ENCODE measurements around the gene MDM2. TPM values are rescaled to one million over a fixed set of nuclear protein-coding genes. Genes with fewer than 3 reads are reported as not detected.

The MDM2 gene
- total and polyA plus RNA-seq, 2 of the 8 experiments (the other 6 are each of a cell fraction or from before 2014, with no cell fraction given): 15.1 to 115 TPM

GRCh38 chr12:68800294-68800693 is 7.7 kb upstream of the MDM2 start:
- Histone ChIP-seq H3K4me3 (ENCODE audit: extremely low read depth in 1 of 4, insufficient read depth in 2 of 4, low read depth in 3 of 4, low read length in 4 of 4) (no peak overlapping the region), H4K91ac (replicated peaks; ENCODE audit: insufficient read length, low read length) (no peak overlapping the region), H3K27ac (ENCODE audit: low read depth, low read length) (no peak overlapping the region), H2BK120ac (replicated peaks; ENCODE audit: low read depth, low read length) (no peak overlapping the region), H3K18ac (ENCODE audit: extremely low read depth, low read length) (no peak overlapping the region), H4K5ac (ENCODE audit: insufficient read length, low read depth, low read length) (no peak overlapping the region), H3K4me2 (ENCODE audit: insufficient read depth in 1 of 2, low read depth in 2 of 2, low read length in 2 of 2) (no peak overlapping the region), H3K23me2 (ENCODE audit: low read depth, low read length) (no peaks in the 10 kb centered on the region), H3K79me2 (ENCODE audit: control insufficient read depth in 1 of 2, insufficient read depth in 2 of 2, low read length in 2 of 2) (no peaks in the 10 kb centered on the region), H3K27me3 (replicated peaks in 1 of 4; ENCODE audit: control insufficient read depth in 3 of 4, extremely low read depth in 1 of 4, insufficient read depth in 3 of 4, low read length in 3 of 4) (no peaks in the 10 kb centered on the region), H3K23ac (ENCODE audit: insufficient read length) (no peak overlapping the region), H3K9ac (replicated peaks in 1 of 4; ENCODE audit: extremely low read depth in 1 of 4, low read depth in 3 of 4, low read length in 3 of 4) (no peak overlapping the region), H3K56ac (replicated peaks; ENCODE audit: insufficient read length, low read depth, low read length) (no peak overlapping the region), H2AFZ (ENCODE audit: low read length) (no peak overlapping the region), H2BK5ac (ENCODE audit: low read depth, low read length) (no peak overlapping the region), H3K4ac (replicated peaks; ENCODE audit: insufficient read length, low read depth, low read length) (no peak overlapping the region), H2AK5ac (ENCODE audit: low read depth, low read length) (no peak overlapping the region), H2BK15ac (ENCODE audit: low read length) (no peak overlapping the region), H2BK12ac (ENCODE audit: low read depth, low read length) (no peak overlapping the region), H3K14ac (ENCODE audit: insufficient read length) (no peak overlapping the region), H4K20me1 (replicated peaks in 1 of 2; ENCODE audit: control insufficient read depth in 1 of 2, insufficient read depth in 2 of 2, low read length in 2 of 2) (no peaks in the 10 kb centered on the region), H4K8ac (ENCODE audit: extremely low read depth, insufficient read depth, low read length) (no peak overlapping the region), H3K4me1 (replicated peaks in 1 of 4; ENCODE audit: control insufficient read depth in 3 of 4, insufficient read depth in 4 of 4, low read length in 3 of 4) (peaks cover 3 to 10% (median 6%) of the 10 kb centered on the region in 4 experiments; a peak in 5 of 7 replicates), H2BK20ac (ENCODE audit: low read length) (no peak overlapping the region), H3K36me3 (ENCODE audit: control insufficient read depth in 2 of 4, insufficient read depth in 4 of 4, low read length in 3 of 4) (no peaks in the 10 kb centered on the region), H3K79me1 (ENCODE audit: low read depth, low read length) (no peaks in the 10 kb centered on the region), H3K9me3 (ENCODE audit: insufficient read depth in 2 of 2, low read depth in 1 of 2, low read length in 1 of 2) (no peaks in the 10 kb centered on the region; a peak in 1 of 4 replicates)
- TF ChIP-seq CTCF (IDR thresholded peaks at IDR 0.05; ENCODE audit: control extremely low read depth in 1 of 3, insufficient read depth in 1 of 3, low read depth in 1 of 3, low read length in 3 of 3) (no peak), KDM5A (IDR thresholded peaks at IDR 0.05; ENCODE audit: low read length) (no peak)
- 87% methylated on average over 5 of the region's 5 CpGs; no CpG with 5 or more reads in 1 of the 2 experiments for WGBS, 2 experiments (ENCODE audit: extremely low coverage in 1 of 2, insufficient coverage in 1 of 2, insufficient read length in 1 of 2, insufficient replicate concordance in 2 of 2, low coverage in 1 of 2, low lambda C conversion rate in 2 of 2, missing lambda C conversion rate in 1 of 2)
- DNase-seq (ENCODE audit: low read depth in 1 of 2, low spot score in 2 of 2) (peak in 1 of 2 experiments; percentile 26), FAIRE-seq (no peak)
- CTCF ChIA-PET (ENCODE audit: partially characterized antibody): interaction anchor here (2.1 kb wide), 1 partner anchor 13 kb away, joined by 6 read pairs; no protein-coding TSS in a partner anchor
- POLR2A ChIA-PET (ENCODE audit: partially characterized antibody): interaction anchor here (0.8 to 2.0 kb wide), 3 partner anchors 7 to 8 kb away, joined by 4 to 5 read pairs (median 4); partner anchors contain the start of gene MDM2

All from H1 (cell line).